Breast epithelium (tissue), 4 donors: Measurements from ENCODE around the gene HSFX3. TPM values are rescaled to one million over a fixed set of nuclear protein-coding genes. Genes with fewer than 3 reads are reported as not detected.

Experiments used
- DNase-seq, 2 donors: peaks; one replicate each; pipeline ENCODE4 v3.0.0-alpha.2; 2019; ENCODE audit warnings: low spot score in 2 of 2
- H3K27ac ChIP-seq, 2 donors: fragments of 200-600 bp; sonication (generic) in 1 of 2; one replicate each; pipeline ENCODE4 v1.5.1; 2016 to 2019; ENCODE audit warnings: mild to moderate bottlenecking in 1 of 2
- H3K27me3 ChIP-seq, 2 donors: fragments of 200-600 bp; sonication (generic) in 1 of 2; one replicate each; pipeline versions ENCODE4 v1.5.1 to v1.6.0; 2017 to 2019; ENCODE audit warnings: control low read depth in 1 of 2, mild to moderate bottlenecking in 1 of 2
- H3K36me3 ChIP-seq: fragments of 200-600 bp; one replicate; pipeline ENCODE4 v1.5.1; 2019
- H3K4me1 ChIP-seq, 2 donors: fragments of 200-600 bp; sonication (generic); one replicate each; pipeline ENCODE4 v1.5.1; 2016 to 2019; ENCODE audit warnings: control low read depth in 1 of 2
- H3K4me3 ChIP-seq, 3 donors: fragments of 200-600 bp; sonication (generic); 1 replicate in 2 of 3; 2 replicates in 1 of 3; pipeline ENCODE4 v1.5.1; 2016 to 2019; ENCODE audit warnings: mild to moderate bottlenecking in 3 of 3, moderate library complexity in 2 of 3
- H3K9me3 ChIP-seq, 2 donors: fragments of 200-600 bp; sonication (generic) in 1 of 2; one replicate each; pipeline ENCODE4 v1.5.1; 2016 to 2019; ENCODE audit warnings: control low read depth in 1 of 2
- CTCF ChIP-seq, 3 donors: fragments of 450-650 bp; IDR thresholded peaks; one replicate each; pipeline ENCODE4 v1.5.1; 2016 to 2017; ENCODE audit warnings: antibody characterized with exemption in 3 of 3, mild to moderate bottlenecking in 3 of 3, moderate library complexity in 3 of 3
- POLR2A ChIP-seq: fragments of 450-650 bp; IDR thresholded peaks from one replicate; pipeline ENCODE4 v1.6.1; 2016; ENCODE audit warnings: antibody characterized with exemption, mild to moderate bottlenecking, moderate library complexity
- POLR2AphosphoS5 ChIP-seq, 3 donors: sonication (generic); formaldehyde crosslinking; IDR thresholded peaks; one replicate each; pipeline ENCODE4 v1.6.1; 2017; ENCODE audit warnings: antibody characterized with exemption in 3 of 3
- intact Hi-C: fragments of 100-400 bp; cut with DNase I; formaldehyde crosslinking; loops from one replicate; pipeline ENCODE4 v1.15.1; 2023; ENCODE audit warnings: low total_unique reads
- total RNA-seq, 3 donors: library from RNA; depleted of rRNA; stranded (reverse); fragments of >200 nt; gene quantifications; one replicate each; pipeline ENCODE4 v1.1.0, GENCODE V29; 2016

HSFX3 gene
- total RNA-seq, 3 donors from 2014 or later, result not detected

- H3K27ac ChIP-seq, result no peak overlapping the region
- no peaks in the 10 kb centered on the region for H3K9me3 ChIP-seq
- intact Hi-C loops, result no loop called here
- H3K36me3 ChIP-seq, result no peaks in the 10 kb centered on the region
- peaks cover 0 to 32% of the 10 kb centered on the region in 2 donors for H3K27me3 ChIP-seq
- no peaks in the 10 kb centered on the region for H3K4me1 ChIP-seq
- TF ChIP-seq CTCF (IDR thresholded peaks at IDR 0.05) (no peak), POLR2A (no peak)
- no peak for DNase-seq
- H3K4me3 ChIP-seq, result no peak overlapping the region
Observed at GRCh38 chrX:149513825-149514428, 35.8 kb downstream of the HSFX3 start.

GRCh38 chrX:149512225-149512885, 37.4 kb downstream of the HSFX3 start:
- Histone ChIP-seq H3K4me3 (no peak overlapping the region), H3K27me3 (peaks cover 0 to 44% of the 10 kb centered on the region in 2 donors), H3K27ac (no peak overlapping the region), H3K36me3 (no peaks in the 10 kb centered on the region), H3K9me3 (no peaks in the 10 kb centered on the region), H3K4me1 (no peaks in the 10 kb centered on the region)
- TF ChIP-seq CTCF (IDR thresholded peaks at IDR 0.05), result peak in 2 of 3 donors; percentile 34 to 37
- no peak for TF ChIP-seq POLR2A
- no peak for TF ChIP-seq POLR2AphosphoS5 (IDR thresholded peaks at IDR 0.05)
- intact Hi-C loops, result no loop called here
- peak in 1 of 2 donors; percentile 50 for DNase-seq

- no peaks in the 10 kb centered on the region for H3K36me3 ChIP-seq
- no peak overlapping the region for H3K4me3 ChIP-seq
- DNase-seq, result no peak
- peaks cover 0 to 38% of the 10 kb centered on the region in 2 donors for H3K27me3 ChIP-seq
- no peaks in the 10 kb centered on the region for H3K4me1 ChIP-seq
- no peak for TF ChIP-seq POLR2AphosphoS5 (IDR thresholded peaks at IDR 0.05)
- no peak for TF ChIP-seq POLR2A
- no peak for TF ChIP-seq CTCF (IDR thresholded peaks at IDR 0.05)
- intact Hi-C loops, result no loop called here
- H3K9me3 ChIP-seq, result no peaks in the 10 kb centered on the region
- H3K27ac ChIP-seq, result no peak overlapping the region
Observed at GRCh38 chrX:149511081-149511480, 38.6 kb downstream of the HSFX3 start.

- intact Hi-C loops, result no loop called here
- H3K27me3 ChIP-seq, result peaks cover 0 to 34% of the 10 kb centered on the region in 2 donors
- no peak for DNase-seq
Observed at GRCh38 chrX:149510386-149510785, 39.3 kb downstream of the HSFX3 start.

More at GRCh38 chrX:149510386-149510785, 39.3 kb downstream of the HSFX3 start:
- H3K9me3 ChIP-seq, result no peaks in the 10 kb centered on the region
- no peaks in the 10 kb centered on the region for H3K4me1 ChIP-seq
- no peak overlapping the region for H3K27ac ChIP-seq
- H3K36me3 ChIP-seq, result no peaks in the 10 kb centered on the region
- H3K4me3 ChIP-seq, result no peak overlapping the region
- no peak for TF ChIP-seq POLR2AphosphoS5 (IDR thresholded peaks at IDR 0.05)
- no peak for TF ChIP-seq CTCF (IDR thresholded peaks at IDR 0.05)
- TF ChIP-seq POLR2A, result no peak
